HL-60 (cell line): ENCODE measurements around the gene CFAP206.

Experiments
- POLR2AphosphoS5 ChIP-seq: IDR thresholded peaks from 2 replicates; pipeline ENCODE4 v1.6.1; 2012; ENCODE audit warnings: low read depth
- SPI1 ChIP-seq: IDR thresholded peaks from 2 replicates; pipeline ENCODE4 v1.6.1; 2012; ENCODE audit warnings: low read depth, mild to moderate bottlenecking, borderline replicate concordance
- TF ChIP-seq, protein P1 (sequence below): IDR thresholded peaks from one replicate; pipeline ENCODE4 v1.5.1; 2011; ENCODE audit warnings: low read length, control low read depth, inconsistent platforms; ENCODE audit not compliant: insufficient read depth
- TF ChIP-seq, protein P2 (sequence below): IDR thresholded peaks from 2 replicates; pipeline ENCODE4 v1.6.1; 2012; ENCODE audit warnings: low read depth; ENCODE audit not compliant: insufficient replicate concordance

DNA sequence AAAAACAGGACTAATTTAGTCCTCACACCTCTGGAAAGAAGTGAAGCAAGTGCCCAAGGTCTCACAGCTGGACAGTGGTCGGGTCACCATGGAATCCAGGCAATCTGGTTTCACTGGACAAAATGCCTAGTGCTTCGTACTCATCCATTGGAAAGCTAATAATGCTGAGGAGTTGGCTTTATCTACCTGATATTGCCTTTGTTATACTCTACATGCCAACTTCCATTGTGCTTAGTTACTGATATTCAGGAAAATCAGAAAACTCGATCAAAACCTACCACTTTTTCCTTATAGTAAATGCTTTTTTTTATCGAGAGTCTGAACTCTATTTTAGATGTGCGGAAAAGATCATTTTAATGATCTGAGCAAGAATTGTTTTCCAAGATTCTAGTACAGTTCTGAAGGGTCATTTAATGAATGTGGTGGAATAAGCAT lies 966 bp downstream of the CFAP206 start:
- TF ChIP-seq, protein P1, sequence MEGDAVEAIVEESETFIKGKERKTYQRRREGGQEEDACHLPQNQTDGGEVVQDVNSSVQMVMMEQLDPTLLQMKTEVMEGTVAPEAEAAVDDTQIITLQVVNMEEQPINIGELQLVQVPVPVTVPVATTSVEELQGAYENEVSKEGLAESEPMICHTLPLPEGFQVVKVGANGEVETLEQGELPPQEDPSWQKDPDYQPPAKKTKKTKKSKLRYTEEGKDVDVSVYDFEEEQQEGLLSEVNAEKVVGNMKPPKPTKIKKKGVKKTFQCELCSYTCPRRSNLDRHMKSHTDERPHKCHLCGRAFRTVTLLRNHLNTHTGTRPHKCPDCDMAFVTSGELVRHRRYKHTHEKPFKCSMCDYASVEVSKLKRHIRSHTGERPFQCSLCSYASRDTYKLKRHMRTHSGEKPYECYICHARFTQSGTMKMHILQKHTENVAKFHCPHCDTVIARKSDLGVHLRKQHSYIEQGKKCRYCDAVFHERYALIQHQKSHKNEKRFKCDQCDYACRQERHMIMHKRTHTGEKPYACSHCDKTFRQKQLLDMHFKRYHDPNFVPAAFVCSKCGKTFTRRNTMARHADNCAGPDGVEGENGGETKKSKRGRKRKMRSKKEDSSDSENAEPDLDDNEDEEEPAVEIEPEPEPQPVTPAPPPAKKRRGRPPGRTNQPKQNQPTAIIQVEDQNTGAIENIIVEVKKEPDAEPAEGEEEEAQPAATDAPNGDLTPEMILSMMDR, result no peak
- no peak for TF ChIP-seq POLR2AphosphoS5
- no peak for TF ChIP-seq SPI1
- TF ChIP-seq, protein P2, sequence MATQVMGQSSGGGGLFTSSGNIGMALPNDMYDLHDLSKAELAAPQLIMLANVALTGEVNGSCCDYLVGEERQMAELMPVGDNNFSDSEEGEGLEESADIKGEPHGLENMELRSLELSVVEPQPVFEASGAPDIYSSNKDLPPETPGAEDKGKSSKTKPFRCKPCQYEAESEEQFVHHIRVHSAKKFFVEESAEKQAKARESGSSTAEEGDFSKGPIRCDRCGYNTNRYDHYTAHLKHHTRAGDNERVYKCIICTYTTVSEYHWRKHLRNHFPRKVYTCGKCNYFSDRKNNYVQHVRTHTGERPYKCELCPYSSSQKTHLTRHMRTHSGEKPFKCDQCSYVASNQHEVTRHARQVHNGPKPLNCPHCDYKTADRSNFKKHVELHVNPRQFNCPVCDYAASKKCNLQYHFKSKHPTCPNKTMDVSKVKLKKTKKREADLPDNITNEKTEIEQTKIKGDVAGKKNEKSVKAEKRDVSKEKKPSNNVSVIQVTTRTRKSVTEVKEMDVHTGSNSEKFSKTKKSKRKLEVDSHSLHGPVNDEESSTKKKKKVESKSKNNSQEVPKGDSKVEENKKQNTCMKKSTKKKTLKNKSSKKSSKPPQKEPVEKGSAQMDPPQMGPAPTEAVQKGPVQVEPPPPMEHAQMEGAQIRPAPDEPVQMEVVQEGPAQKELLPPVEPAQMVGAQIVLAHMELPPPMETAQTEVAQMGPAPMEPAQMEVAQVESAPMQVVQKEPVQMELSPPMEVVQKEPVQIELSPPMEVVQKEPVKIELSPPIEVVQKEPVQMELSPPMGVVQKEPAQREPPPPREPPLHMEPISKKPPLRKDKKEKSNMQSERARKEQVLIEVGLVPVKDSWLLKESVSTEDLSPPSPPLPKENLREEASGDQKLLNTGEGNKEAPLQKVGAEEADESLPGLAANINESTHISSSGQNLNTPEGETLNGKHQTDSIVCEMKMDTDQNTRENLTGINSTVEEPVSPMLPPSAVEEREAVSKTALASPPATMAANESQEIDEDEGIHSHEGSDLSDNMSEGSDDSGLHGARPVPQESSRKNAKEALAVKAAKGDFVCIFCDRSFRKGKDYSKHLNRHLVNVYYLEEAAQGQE, result no peak
